ENCODE measurements around the gene RAPGEF2. TPM values are rescaled to one million over a fixed set of nuclear protein-coding genes. Genes with fewer than 3 reads are reported as not detected.
"Not testable (repeated sequence)": the region's sequence is repeated elsewhere in the genome, so short reads cannot be mapped to it uniquely, and the experiment has no call there.

RAPGEF2 gene
- total and polyA plus RNA-seq, 2 of the 8 experiments (the other 6 are each of a cell fraction or from before 2014, with no cell fraction given): 24.4 to 48.6 TPM

- DNase-seq (ENCODE audit: low read depth in 1 of 2, low spot score in 2 of 2); H4K5ac ChIP-seq (ENCODE audit: insufficient read length, low read depth, low read length); H4K8ac ChIP-seq (ENCODE audit: extremely low read depth, insufficient read depth, low read length); H3K23ac ChIP-seq (ENCODE audit: insufficient read length); H3K4ac ChIP-seq (replicated peaks; ENCODE audit: insufficient read length, low read depth, low read length); H2BK5ac ChIP-seq (ENCODE audit: low read depth, low read length); H3K14ac ChIP-seq (ENCODE audit: insufficient read length); H2AFZ ChIP-seq (ENCODE audit: low read length); FAIRE-seq; H3K4me2 ChIP-seq (ENCODE audit: insufficient read depth in 1 of 2, low read depth in 2 of 2, low read length in 2 of 2); H3K4me3 ChIP-seq (ENCODE audit: extremely low read depth in 1 of 4, insufficient read depth in 2 of 4, low read depth in 3 of 4, low read length in 4 of 4); H2BK12ac ChIP-seq (ENCODE audit: low read depth, low read length); H3K56ac ChIP-seq (replicated peaks; ENCODE audit: insufficient read length, low read depth, low read length); H2BK15ac ChIP-seq (ENCODE audit: low read length); CTCF ChIA-PET (ENCODE audit: partially characterized antibody); H4K20me1 ChIP-seq (replicated peaks in 1 of 2; ENCODE audit: control insufficient read depth in 1 of 2, insufficient read depth in 2 of 2, low read length in 2 of 2); H3K9me3 ChIP-seq (ENCODE audit: insufficient read depth in 2 of 2, low read depth in 1 of 2, low read length in 1 of 2); H2BK120ac ChIP-seq (replicated peaks; ENCODE audit: low read depth, low read length); H3K27me3 ChIP-seq (replicated peaks in 1 of 4; ENCODE audit: control insufficient read depth in 3 of 4, extremely low read depth in 1 of 4, insufficient read depth in 3 of 4, low read length in 3 of 4); H2AK5ac ChIP-seq (ENCODE audit: low read depth, low read length); H4K91ac ChIP-seq (replicated peaks; ENCODE audit: insufficient read length, low read length); H3K18ac ChIP-seq (ENCODE audit: extremely low read depth, low read length); POLR2A ChIA-PET (ENCODE audit: partially characterized antibody); H3K9ac ChIP-seq (replicated peaks in 1 of 4; ENCODE audit: extremely low read depth in 1 of 4, low read depth in 3 of 4, low read length in 3 of 4); H3K79me2 ChIP-seq (ENCODE audit: control insufficient read depth in 1 of 2, insufficient read depth in 2 of 2, low read length in 2 of 2); H3K23me2 ChIP-seq (ENCODE audit: low read depth, low read length); H2BK20ac ChIP-seq (ENCODE audit: low read length); H3K36me3 ChIP-seq (ENCODE audit: control insufficient read depth in 2 of 4, insufficient read depth in 4 of 4, low read length in 3 of 4); H3K27ac ChIP-seq (ENCODE audit: low read depth, low read length); H3K79me1 ChIP-seq (ENCODE audit: low read depth, low read length): not testable (repeated sequence)
- peaks cover 0 to 15% (median 6%) of the 10 kb centered on the region in 4 experiments; a peak in 3 of 7 replicates for H3K4me1 ChIP-seq (replicated peaks in 1 of 4; ENCODE audit: control insufficient read depth in 3 of 4, insufficient read depth in 4 of 4, low read length in 3 of 4)
- 91% methylated on average over 3 of the region's 5 CpGs; no CpG with 5 or more reads in 1 of the 2 experiments for WGBS, 2 experiments (ENCODE audit: extremely low coverage in 1 of 2, insufficient coverage in 1 of 2, insufficient read length in 1 of 2, insufficient replicate concordance in 2 of 2, low coverage in 1 of 2, low lambda C conversion rate in 2 of 2, missing lambda C conversion rate in 1 of 2)
Observed at GRCh38 chr4:159068139-159068538, 34.7 kb upstream of the RAPGEF2 start.

Measured in H1 (cell line).